Osteoblast (primary cell): Measurements from ENCODE around the gene KCNH4. TPM values are rescaled to one million over a fixed set of nuclear protein-coding genes. Genes with fewer than 3 reads are reported as not detected.

Experiments
- DNase-seq: peaks from one replicate; pipeline ENCODE4 v3.0.0; 2011; ENCODE audit warnings: low spot score, mixed read lengths; ENCODE audit not compliant: insufficient read length; ENCODE audit errors: missing footprints
- H2AFZ ChIP-seq: 2 replicates; pipeline ENCODE4 v1.6.0; 2011; ENCODE audit warnings: mild to moderate bottlenecking, low read length
- H3K27ac ChIP-seq: 2 replicates; pipeline ENCODE4 v1.5.1; 2011; ENCODE audit warnings: mild to moderate bottlenecking, low read depth, low read length, moderate library complexity
- H3K27me3 ChIP-seq: 2 replicates; pipeline ENCODE4 v1.6.0; 2012; ENCODE audit warnings: mild to moderate bottlenecking, control low read depth, inconsistent platforms, low read length, moderate library complexity; ENCODE audit not compliant: insufficient read depth
- H3K36me3 ChIP-seq: 2 replicates; pipeline ENCODE4 v1.5.1; 2011; ENCODE audit warnings: mild to moderate bottlenecking, low read length, control low read depth, moderate library complexity; ENCODE audit not compliant: insufficient read depth
- H3K4me1 ChIP-seq: 2 replicates; pipeline ENCODE4 v1.5.1; 2011; ENCODE audit warnings: mild to moderate bottlenecking, low read length, control low read depth, moderate library complexity; ENCODE audit not compliant: insufficient read depth
- H3K4me2 ChIP-seq: 2 replicates; pipeline ENCODE4 v1.6.0; 2011; ENCODE audit warnings: mild to moderate bottlenecking, low read length; ENCODE audit not compliant: insufficient read depth
- H3K4me3 ChIP-seq: fragments of 200-600 bp; sonication (generic); 3 replicates; pipeline ENCODE4 v1.5.1; 2012; ENCODE audit warnings: mild to moderate bottlenecking, low read length, inconsistent platforms; ENCODE audit not compliant: insufficient read depth
- H3K79me2 ChIP-seq: 2 replicates; pipeline ENCODE4 v1.6.0; 2012; ENCODE audit warnings: mild to moderate bottlenecking, low read length, control low read depth, inconsistent platforms; ENCODE audit not compliant: insufficient read depth
- H3K9me3 ChIP-seq: 2 replicates; pipeline ENCODE4 v1.5.1; 2011; ENCODE audit warnings: low read depth, low read length, control low read depth
- H4K20me1 ChIP-seq: 2 replicates; pipeline ENCODE4 v1.6.0; 2012; ENCODE audit warnings: mild to moderate bottlenecking, low read length, control low read depth; ENCODE audit not compliant: insufficient read depth
- CTCF ChIP-seq: IDR thresholded peaks from 2 replicates; pipeline ENCODE4 v1.5.1; 2011; ENCODE audit warnings: mild to moderate bottlenecking, low read depth, low read length, moderate library complexity; ENCODE audit errors: extremely low read depth
- total RNA-seq: library from RNA; depleted of rRNA; stranded (reverse); fragments of >200 nt; gene quantifications from 2 replicates; pipeline ENCODE4 v1.2.3, GENCODE V29; 2012

Gene KCNH4
- total RNA-seq, 1 donor: not detected

GRCh38 chr17:42111871-42112551 is 68.9 kb downstream of the KCNH4 start:
- H3K27me3 ChIP-seq: no peaks in the 10 kb centered on the region
- TF ChIP-seq CTCF: no peak
- H3K36me3 ChIP-seq: peaks cover 19% of the 10 kb centered on the region
- H2AFZ ChIP-seq: peak overlapping the region; percentile 78
- peak overlapping the region; percentile 96 for H3K4me2 ChIP-seq
- no peaks in the 10 kb centered on the region for H3K79me2 ChIP-seq
- H4K20me1 ChIP-seq: peaks cover 5% of the 10 kb centered on the region
- H3K27ac ChIP-seq: peak overlapping the region; percentile 56
- H3K4me1 ChIP-seq: peaks cover 12% of the 10 kb centered on the region
- peak; percentile 98 for DNase-seq
- H3K9me3 ChIP-seq: no peaks in the 10 kb centered on the region
- peak overlapping the region; percentile 82 for H3K4me3 ChIP-seq

- Histone ChIP-seq H3K4me2 (peak overlapping the region; percentile 96), H3K36me3 (peaks cover 13% of the 10 kb centered on the region), H3K4me1 (peaks cover 12% of the 10 kb centered on the region), H3K79me2 (no peaks in the 10 kb centered on the region), H3K27me3 (no peaks in the 10 kb centered on the region), H3K4me3 (peak overlapping the region; percentile 82), H3K27ac (no peak overlapping the region), H3K9me3 (no peaks in the 10 kb centered on the region), H4K20me1 (peaks cover under 1% of the 10 kb centered on the region), H2AFZ (no peak overlapping the region)
- DNase-seq: no peak
- no peak for TF ChIP-seq CTCF
These were observed 69.7 kb downstream of the KCNH4 start for GRCh38 chr17:42111265-42111636.

- Histone ChIP-seq H3K27me3 (no peaks in the 10 kb centered on the region), H3K9me3 (no peaks in the 10 kb centered on the region), H3K36me3 (peaks cover 9% of the 10 kb centered on the region), H2AFZ (no peak overlapping the region), H3K79me2 (no peaks in the 10 kb centered on the region), H3K27ac (no peak overlapping the region), H3K4me1 (peaks cover 12% of the 10 kb centered on the region), H3K4me2 (no peak overlapping the region), H4K20me1 (no peaks in the 10 kb centered on the region), H3K4me3 (no peak overlapping the region)
- no peak for TF ChIP-seq CTCF
- DNase-seq: no peak
These were observed 70.4 kb downstream of the KCNH4 start for GRCh38 chr17:42110301-42111264.

- Histone ChIP-seq H3K27me3 (no peaks in the 10 kb centered on the region), H3K4me3 (no peak overlapping the region), H3K4me2 (no peak overlapping the region), H2AFZ (no peak overlapping the region), H3K79me2 (no peaks in the 10 kb centered on the region), H3K9me3 (no peaks in the 10 kb centered on the region), H3K4me1 (peaks cover 12% of the 10 kb centered on the region), H3K27ac (no peak overlapping the region), H4K20me1 (no peaks in the 10 kb centered on the region), H3K36me3 (peaks cover under 1% of the 10 kb centered on the region)
- TF ChIP-seq CTCF: no peak
- no peak for DNase-seq
These were observed 71.9 kb downstream of the KCNH4 start for GRCh38 chr17:42109086-42109485.
